OCI-M2 (cell line): ENCODE measurements around the gene HRH1.
"Not testable (repeated sequence)": the region's sequence is repeated elsewhere in the genome, so short reads cannot be mapped to it uniquely, and the experiment has no call there.

Experiments used
- DNase-seq: peaks from one replicate; lab custom pipeline; 2025; ENCODE audit not compliant: unreplicated experiment; lab: John Stamatoyannopoulos, UW

The HRH1 gene

DNA sequence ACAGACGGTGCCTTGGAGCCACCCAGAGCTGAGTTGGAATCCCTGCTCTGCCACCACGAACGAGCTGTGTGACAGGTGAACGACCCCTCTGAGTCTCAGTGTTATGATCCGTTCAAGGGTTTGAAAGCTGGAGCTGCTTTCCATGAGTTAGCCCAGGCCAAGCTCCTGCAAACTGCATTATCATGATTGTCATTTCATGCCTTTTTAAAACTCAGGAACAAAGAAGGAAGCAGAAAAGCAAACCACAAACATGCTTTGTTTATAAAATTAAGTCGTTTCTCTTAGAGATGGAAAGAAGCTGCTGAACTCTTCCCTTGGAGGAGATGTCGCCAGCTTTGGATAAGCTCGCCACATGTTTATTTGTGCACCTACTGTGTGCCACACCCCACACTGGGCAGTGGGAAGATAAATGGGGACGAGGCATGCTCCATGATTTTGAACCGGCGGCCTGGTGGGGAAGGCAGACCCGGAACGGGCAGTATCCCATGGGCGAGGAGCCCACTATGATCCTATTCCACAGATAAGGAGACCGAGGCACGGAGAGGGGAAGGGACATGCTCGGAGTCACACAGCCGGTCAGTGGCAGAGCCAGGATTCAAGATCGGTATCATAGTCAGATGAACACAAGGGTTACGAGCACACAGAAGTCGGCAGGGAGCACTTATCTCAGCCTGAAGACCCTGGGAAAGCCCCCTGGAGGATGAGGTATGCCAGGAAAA lies 15.9 kb downstream of the HRH1 start:
- no peak for DNase-seq

GRCh38 chr3:11172096-11172690 lies 17.9 kb downstream of the HRH1 start:
- DNase-seq = no peak

GRCh38 chr3:11173828-11174465 lies 19.7 kb downstream of the HRH1 start:
- DNase-seq = no peak

DNA sequence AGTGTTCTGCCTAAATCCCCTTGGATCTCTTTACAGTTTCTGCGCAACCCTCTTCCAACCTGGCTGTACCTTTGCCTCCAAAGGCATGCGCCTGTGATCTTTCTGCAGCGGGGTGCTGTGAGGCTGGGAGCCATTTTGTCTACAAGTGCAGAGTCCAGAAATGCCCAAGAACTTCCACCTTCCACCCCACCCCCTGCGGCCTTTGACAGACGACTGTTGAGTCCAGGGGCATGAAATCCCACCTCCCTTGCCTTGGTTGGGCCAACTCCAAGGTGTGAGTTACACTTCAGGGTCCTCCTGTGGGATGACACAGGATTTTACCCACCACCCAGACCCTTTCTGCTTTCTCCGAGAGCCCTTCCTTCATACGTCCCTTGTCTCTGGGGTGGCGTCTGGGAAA lies 24.1 kb downstream of the HRH1 start:
- DNase-seq = no peak

DNA sequence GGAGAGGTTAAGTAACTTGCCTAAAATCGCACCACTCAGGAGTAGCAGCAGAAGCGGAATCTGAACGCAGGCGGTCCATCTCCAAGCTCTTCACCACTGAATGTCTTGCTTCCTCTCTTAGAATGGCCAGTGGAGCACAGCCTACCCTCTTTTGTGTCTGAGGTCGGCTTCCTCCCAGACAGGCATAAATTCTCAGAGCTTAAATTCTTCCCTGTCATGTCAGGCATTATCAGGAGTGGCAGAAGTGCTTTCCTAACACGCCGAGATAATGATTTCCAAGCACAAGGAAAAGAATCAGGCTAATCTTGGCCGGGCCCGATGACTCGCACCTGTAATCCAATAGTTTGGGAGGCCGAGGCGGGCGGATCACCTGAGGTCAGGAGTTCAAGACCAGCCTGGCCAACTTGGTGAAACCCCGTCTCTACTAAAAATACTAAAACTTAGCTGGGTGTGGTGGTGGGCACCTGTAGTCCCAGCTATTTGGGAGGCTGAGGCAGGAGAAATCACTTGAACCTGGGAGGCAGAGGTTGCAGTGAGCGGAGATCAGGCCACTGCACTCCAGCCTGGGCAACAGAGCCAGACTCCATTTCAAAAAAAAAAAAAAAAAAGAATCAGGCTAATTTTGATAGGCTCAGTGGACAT lies 30.2 kb downstream of the HRH1 start:
- not testable (repeated sequence) for DNase-seq

DNA sequence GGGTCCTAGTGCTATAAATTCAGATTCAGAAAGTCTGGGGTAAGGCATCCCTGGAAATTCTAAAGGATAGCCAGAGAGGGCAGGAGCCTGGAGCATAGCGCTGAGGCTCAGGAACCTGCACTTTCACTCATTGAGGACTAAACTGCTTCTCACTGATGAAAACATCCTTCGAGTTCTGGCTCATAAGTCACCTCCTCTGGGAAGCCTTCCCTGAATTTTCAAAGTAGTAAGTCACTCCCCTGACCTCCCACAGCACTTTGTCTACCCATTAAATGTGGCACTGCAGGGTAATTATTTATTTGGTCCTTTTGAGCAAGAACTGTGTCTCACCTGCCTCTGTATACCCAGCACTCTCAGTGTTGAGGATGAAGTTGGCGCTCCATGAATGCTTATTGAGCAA lies 30.9 kb downstream of the HRH1 start:
- DNase-seq = no peak

- no peak for DNase-seq
Observed at GRCh38 chr3:11185564-11186317, 31.4 kb downstream of the HRH1 start.

- no peak for DNase-seq
Observed at GRCh38 chr3:11186318-11186692, 32.0 kb downstream of the HRH1 start.

- no peak for DNase-seq
Observed at GRCh38 chr3:11186771-11187191, 32.5 kb downstream of the HRH1 start.

GRCh38 chr3:11187681-11188080 lies 33.4 kb downstream of the HRH1 start:
- DNase-seq = no peak

- DNase-seq = no peak
Observed at GRCh38 chr3:11188231-11188630, 33.9 kb downstream of the HRH1 start.

DNA sequence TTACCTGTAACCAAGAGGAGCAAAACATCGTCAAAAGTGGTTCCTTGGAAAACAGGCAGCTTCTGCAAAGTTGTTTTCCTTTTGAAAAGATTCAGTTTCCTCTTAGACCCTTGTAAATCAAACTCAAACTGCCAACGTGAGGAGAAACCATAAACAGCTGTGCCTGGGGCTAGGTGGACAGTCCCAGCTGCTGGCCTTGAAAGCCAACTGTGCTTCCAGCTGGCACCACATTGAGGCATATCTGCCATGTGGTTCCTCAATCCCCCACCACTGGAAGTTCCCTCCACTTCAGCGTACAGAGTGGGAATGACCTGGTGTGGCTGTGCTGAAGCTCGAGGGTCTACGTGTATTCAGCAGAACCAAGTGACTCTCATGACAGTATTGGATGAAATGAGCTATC lies 40.9 kb downstream of the HRH1 start:
- no peak for DNase-seq

GRCh38 chr3:11195721-11196332 lies 41.5 kb downstream of the HRH1 start:
- no peak for DNase-seq

DNA sequence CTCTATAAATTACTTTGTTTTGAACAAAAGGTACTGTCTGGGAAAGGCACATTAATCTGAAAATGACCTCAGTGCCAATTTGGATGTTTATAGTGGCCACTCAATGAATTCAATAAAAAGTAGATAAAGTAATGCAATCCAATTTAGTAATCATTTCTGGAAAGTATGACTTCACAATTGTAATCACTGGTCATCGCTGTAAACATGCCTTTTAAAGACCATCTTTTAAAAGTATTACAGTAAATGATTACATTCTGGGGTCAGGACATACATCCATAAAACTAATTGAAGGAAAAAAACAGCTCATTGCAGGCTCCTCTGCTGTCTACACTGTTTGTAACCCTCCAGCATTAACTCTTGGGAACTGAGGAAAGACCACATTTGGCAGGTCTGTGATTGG lies 43.2 kb downstream of the HRH1 start:
- DNase-seq = no peak

- DNase-seq = no peak
Observed at GRCh38 chr3:11198070-11198469, 43.8 kb downstream of the HRH1 start.

DNA sequence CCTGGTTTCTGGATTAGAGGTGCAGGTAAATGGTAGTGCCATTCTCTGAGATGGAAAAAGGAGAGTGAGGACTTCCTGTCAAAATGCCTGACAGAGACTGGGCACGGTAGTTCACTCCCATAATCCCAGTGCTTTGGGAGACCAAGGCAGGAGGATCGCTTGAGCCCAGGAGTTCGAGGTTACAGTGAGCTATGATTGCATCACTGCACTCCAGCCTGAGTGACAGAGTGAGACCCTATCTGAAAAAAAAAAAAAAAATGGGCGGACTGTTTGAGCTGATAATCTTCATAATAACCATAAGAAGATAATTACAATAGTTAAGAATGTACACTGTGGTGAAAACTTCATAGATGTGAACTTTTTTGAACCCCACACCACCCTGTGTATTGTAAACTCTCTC lies 44.2 kb downstream of the HRH1 start:
- no peak for DNase-seq

GRCh38 chr3:11199902-11200845 lies 45.9 kb downstream of the HRH1 start:
- DNase-seq = no peak

DNA sequence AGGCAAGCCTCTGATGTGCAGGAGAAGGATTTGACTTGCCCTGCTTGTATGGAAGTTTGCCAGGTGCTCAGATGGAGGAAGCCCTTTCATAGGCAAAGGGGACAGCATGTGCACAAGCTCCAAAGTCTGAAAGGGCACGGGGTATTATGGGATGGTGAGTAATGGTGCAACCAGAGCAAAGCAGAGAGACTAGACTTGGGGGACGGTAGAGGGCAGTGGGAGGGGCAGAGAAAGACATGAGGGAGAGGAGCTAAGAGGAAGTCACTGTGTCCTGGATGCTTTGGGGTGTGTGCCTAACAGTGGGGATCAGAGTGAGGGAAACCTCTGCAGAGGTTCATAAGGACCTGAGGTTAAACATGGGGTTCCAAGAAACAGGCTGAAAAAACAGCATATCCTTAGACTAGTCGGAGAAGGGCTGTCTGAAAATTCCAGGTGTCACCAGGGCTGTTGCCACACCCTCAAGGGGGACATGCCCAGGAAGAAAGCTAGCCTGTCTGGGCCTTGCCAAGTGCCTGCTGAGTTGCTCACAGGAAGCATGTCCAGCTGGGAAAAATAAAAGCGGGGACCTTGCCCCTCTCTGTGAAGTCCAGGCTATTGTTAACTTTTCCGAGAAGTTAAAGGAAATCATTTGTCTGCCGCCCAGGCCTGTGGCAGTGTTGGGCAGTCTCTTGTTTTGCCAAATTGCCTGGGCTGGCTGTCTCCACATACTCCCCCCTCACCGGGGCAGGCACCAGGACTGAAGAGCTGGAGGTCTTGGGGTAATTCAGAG lies 47.1 kb downstream of the HRH1 start:
- DNase-seq = no peak

- DNase-seq = no peak
Observed at GRCh38 chr3:11203961-11204360, 49.7 kb downstream of the HRH1 start.
